Measurements from ENCODE around the gene DPEP2NB.
"Not testable (repeated sequence)": the region's sequence is repeated elsewhere in the genome, so short reads cannot be mapped to it uniquely, and the experiment has no call there.

Gene DPEP2NB, protein sequence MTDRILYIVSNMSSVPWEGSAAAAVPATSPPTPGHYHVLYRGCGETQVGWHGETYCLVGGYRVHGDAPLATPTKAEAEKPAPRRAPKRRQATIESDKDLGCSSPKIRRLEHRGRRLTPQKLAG

DNA sequence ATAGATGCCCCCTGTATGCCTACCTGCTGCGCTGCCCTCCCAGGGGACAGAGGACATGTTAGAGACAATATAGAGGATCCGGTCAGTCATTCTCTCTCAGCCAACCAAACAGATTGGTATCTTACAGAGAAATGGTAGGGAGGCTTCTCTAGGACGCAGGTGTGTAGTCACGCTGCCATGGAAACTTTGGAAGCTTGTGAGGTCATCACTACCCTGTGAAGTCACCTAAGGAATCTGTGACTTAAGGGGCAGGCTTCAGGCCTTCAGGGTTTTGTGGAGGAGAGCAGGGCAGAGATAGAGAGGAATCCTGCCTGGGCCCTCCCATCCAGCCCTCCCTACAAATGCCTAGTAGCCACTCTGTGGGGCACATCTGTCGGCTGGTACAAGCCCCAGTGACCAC, at the start of gene DPEP2NB:
Gene DPEP2NB, minus strand, starts transcription at position 231 of the 400 bp plus-strand sequence. Its CDS starts 141 bp downstream, at position 90.
- no peak for DNase-seq

DNA sequence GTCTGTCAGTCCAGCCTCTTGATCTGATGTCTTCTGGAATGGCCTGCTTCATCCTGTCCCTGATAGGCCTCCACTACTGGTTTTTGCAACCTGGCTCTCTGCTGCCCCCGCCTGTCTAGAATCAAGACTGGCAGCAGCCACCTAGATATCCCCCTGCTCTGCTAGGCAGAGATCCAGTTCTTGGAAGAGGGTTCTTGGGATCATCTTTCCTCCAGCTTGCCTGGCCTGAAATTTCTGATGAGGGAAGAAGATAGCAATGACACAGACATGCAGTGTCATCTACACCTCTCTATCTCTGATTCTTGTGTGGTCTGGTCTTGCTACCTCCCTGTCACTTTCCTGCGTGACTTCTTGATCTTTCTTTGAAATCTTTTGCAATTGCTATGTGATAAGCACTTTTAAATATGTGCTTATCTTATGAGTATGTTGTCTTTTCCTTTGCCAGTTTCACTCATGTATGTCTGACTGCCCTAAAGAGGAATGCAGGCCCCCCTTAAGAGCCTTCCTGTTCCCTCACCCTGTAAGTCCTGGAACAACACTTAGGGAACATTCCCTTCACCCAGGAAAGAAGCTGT, 49.2 kb upstream of the DPEP2NB start:
- peak; percentile 60 for DNase-seq

DNA sequence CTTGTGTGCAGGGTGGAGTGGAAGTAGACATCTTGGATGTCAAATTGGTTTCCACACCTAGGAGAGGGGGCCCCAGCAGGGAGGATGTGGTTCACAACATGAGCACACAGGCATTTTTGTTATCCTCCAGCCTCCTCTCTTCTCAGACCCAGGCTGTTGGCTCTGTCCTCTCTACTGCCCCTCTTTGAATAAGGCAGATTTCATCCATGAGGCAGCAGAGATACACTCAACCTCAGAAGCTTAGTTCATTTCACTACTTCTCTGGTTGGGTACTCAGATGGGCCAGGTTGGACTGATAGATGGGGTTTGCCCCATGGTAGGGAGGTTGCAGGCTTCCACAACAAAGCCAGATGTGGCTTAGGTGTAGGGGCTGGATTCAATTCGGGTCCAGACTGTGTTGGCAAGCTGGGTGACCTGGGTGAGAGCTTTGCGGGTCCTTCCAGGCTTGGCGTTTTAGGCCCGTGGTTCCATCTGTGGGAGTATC, 47.2 kb upstream of the DPEP2NB start:
- no peak for DNase-seq

DNA sequence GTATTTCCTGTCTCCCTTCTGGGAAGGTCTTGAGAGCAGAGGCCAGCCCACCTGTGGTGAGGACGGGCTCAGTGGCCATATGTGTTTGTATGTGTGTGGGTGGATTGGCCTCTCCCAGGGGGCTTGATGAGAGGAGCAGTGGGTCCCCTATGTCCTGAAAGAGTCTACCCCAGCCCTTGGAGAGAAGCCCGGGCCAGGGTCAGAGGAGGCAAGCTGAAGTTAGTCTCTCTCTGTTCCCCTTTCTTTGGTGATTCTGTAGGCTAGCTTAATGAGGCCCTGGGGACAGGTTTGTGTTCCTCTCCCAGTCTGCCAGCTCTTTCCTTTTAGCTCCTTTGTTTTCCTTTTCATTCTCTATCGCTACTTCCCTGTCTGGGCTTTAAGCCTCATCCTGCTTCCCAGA, 45.7 kb upstream of the DPEP2NB start:
- DNase-seq: no peak

DNA sequence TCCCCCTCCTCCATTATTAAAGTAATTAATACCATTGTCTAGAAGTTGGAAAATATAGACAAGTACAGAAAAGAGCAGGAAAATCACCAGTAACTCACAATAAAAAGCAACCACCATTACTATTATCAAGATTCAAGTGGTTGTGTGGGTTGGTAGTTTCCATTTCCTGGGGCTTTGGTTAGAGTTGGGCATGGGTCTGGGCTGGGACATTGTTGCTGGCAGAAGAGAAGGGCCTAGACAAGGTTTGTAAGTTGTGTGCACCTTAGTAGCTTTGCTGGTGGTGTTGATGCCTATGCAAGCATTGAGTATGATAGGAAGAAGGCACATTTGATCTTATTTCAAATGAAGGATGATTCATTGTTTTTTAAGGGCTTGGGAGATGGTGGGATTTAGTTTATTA, 44.1 kb upstream of the DPEP2NB start:
- DNase-seq: no peak

DNA sequence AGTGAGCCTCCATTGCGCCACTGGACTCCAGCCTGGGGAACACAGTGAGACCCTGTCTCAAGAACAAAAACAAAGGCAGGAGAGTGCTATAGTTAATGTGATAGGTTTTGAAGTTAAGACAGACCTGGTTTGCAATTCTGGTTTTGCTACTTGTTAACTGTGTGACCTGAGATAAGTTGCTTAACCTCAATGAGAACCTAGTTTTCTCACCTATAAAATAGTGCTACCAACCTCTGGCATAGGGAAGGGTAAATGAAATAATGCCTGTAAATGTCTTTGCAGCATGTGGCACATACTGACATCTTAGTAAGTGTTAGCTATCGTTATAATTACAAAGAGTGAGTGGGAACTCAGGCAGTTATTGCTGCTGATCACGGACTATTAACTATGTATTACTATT, 39.7 kb upstream of the DPEP2NB start:
- DNase-seq: no peak

DNA sequence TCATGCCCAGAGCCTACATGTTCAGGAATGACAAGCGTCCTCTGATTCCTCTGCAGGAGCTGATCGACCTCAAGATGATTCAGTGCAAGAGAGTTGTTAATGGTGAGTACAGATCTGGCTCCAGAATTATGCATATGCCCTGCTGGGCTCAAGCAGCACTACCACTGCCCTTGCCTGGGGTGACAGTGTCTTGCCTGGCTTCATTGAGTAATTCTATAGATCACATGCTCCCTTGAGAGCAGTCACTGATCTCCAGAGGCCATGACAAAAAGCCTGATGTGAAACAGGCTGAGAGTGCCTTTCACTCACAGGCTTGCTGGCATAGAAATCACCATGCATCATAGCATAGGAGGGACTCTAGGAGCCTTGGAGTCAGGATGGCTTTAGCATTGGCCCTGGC, 33.7 kb upstream of the DPEP2NB start:
- no peak for DNase-seq

DNA sequence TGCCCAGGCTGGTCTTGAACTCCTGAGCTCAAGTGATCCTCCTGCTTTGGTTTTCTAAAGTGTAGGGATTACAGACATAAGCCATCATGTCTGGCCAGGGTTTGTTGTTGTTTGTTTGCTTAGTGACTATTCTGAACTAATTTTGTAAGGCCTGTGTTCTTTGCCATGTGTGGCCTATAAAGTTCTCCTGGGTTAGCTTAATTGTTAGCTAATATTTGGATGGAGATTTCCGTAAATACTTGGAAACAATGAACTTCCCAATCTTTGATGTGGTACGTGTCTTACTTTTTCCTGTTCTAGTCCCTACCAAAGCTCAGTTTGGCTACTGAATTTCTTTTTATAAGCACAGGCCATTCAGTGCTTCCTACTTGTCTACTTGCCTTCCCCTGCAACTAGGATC, 32.3 kb upstream of the DPEP2NB start:
- DNase-seq: no peak

DNA sequence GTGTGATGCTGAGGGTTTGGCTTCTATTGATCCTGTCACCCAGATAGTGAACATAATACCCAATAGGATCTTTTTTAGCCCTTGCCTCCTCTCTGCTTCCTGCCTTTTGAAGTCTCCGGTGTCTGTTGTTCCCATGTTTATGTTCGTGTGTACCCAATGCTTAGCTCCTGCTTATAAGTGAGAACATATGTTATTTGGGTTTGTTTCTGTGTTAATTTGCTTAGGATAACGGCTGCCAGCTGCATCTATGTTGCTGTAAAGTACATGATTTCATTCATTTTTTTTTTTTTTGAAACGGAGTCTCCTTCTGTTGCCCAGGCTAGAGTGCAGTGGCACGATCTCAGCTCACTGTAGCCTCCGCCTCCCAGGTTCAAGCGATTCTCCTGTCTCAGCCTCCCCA, 30.4 kb upstream of the DPEP2NB start:
- no peak for DNase-seq

DNA sequence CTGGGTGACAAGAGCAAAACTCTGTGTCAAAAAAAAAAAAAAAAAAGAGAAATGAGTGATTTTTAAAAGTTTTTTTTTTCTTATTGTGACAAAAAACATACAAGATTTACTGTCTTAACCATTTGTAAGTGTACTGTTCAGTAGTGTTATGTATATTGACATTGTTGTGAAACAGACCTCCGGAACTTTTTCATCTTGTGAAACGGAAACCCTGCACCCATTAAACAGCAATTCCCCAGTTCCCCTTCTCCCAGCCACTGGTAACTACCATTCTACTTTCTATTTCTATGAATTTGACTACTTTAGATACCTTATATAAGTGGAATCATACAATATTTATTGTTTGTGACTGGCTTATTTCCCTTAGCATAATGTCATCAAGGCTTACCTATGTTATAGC, 26.1 kb upstream of the DPEP2NB start:
- DNase-seq: no peak

DNA sequence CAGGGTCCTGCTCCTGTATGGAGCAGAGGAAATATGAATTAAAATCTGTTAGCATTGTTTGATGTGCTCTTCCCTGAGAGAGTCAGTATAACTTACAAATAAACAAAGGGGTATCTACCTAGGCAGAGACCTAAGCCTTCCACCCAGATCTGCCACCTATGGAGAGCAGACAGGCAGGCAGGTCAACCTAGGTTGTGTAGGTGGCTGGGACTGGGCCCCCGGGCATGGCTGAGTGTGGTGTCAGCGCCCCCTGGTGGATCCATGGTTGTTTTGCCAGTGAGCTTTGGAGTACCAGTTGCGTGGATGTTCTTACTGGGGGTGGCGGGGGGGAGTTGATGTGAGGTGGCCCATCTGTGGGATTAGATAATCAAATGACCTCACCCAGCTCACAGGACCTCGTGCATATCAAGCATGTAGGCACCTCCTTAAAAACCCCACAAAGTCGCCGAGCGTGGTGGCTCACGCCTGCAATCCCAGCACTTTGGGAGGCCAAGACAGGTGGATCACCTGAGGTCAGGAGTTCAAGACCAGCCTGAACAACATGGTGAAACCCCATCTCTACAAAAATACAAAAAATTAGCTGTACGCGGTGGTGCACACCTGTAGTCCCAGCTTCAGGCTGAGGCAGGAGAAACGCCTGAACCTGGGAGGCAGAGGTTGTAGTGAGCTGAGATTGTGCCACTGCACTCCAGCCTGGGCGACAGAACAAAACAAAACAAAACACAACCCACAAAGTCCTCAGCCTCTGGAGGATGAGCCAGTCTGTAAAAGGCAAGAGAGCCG, 25.0 kb upstream of the DPEP2NB start:
- DNase-seq: peak; percentile 76

DNA sequence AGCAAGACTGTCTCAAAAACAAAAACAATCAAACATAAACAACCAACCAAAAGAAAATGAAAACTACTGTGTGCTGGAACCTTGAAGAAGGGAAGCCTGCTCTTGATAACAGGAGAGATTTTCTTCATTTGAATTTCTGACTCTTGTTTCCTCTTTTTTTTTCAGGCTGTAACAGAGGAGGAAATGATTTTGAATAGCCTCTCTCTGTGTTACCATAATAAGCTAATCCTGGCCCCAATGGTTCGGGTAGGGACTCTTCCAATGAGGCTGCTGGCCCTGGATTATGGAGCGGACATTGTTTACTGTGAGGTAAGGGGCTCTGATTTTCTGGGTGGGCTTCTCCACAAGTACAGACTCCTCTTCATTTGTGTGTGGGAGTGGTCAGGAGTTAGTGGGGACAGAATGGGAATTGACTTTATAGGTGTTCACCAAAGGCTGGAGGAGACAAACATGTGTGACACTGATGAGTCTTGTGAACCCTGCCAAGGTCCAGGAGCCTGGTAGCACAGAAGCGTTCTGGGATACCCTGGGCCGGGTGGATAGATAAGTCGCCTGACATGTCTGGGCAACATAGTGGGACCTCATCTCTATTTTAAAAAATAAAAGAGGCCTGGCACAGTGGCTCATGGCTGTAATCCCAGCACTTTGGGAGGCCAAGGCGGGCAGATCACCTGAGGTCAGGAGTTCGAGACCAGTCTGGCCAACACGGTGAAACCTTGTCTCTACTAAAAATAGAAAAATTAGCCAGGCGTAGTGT, 22.3 kb upstream of the DPEP2NB start:
- no peak for DNase-seq

DNA sequence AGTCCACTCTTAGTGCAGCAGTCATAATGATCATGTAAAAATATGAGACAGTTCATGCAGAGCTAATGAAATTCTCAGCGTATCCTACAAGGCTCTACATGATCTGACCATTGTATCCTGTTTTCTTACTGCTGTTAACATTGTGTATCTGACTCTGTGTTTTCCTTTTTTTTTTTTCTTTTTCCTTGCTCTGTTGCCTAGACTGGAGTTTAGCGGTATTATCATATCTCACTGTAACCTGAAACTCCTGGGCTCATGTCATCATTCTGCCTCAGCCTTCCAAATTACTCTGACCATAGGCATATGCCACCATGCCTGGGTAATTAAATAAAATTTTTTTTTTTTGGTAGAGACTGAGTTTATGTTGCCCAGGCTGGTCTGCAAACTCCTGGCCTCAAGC, 19.5 kb upstream of the DPEP2NB start:
- DNase-seq: no peak

DNA sequence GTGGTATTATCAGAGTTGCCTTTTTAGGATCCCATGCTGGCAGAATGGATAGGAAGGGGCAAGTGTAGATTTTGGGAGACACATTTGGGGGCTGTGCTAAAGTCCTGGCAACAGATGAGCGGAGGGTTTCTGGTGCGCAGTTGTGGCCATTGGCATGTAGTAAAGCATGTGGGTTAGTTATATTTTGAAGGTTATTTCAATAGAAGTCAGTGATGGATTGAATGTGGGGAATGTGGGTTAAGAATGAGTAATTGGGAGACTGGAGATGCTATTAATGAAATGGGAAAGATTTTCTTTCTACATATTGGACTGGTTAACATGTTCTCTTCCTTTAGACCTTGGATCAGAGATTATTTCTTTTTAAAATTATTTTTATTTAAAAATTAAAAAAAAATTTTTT, 17.4 kb upstream of the DPEP2NB start:
- DNase-seq: no peak

DNA sequence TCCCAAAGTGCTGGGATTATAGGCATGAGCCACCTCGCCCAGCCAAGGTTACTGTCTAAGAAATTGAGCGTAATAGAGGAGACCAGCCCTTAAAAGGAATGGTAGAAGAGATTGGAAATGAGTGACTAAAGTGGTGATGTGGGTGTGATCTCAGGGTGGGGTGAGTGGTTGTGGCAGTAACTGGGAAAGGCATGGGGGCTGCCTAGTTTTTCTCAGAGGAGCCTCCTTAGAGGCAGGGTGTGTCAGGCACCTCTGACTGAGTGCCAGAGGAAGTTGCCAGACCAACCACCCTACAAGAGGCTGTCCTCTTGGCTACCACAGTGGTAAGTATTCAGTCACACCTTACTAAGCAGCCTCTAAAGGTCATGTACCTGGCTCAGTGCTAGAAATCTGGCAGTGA, 16.2 kb upstream of the DPEP2NB start:
- no peak for DNase-seq

DNA sequence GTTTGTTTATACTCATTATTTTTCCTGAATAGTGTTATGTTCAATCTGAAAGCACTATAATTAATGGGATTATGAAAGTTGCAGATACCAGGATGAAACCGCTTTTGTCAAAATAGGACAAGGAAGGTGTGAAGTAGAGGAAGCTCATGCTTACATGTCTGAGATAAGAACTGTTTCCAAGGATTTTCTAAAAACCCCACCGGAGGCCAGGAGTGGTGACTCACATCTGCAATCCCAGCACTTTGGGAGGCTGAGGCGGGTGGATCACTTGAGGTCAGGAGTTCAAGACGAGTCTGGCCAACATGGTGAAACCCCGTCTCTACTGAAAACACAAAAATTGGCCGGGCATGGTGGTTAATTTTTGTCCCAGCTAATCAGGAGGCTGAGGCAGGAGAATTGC, 14.4 kb upstream of the DPEP2NB start:
- DNase-seq: not testable (repeated sequence)

DNA sequence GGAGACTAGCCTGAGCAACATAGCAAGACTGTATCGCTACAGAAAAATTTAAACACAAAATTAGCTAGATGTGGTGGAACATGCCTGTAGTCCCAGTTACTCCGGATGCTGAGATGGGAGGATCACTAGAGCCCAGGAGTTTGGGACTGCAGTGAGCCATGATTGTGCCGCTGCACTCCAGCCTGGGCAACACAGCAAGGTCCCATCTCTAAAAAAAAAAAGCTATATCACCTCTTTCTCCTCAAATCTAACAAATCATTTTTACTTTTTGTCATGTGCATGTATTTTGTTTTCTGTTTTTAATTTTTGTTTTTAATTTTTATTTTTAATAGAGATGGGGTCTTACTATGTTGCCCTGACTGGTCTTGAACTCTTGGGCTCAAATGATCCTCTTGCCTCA, 13.3 kb upstream of the DPEP2NB start:
- DNase-seq: no peak

DNA sequence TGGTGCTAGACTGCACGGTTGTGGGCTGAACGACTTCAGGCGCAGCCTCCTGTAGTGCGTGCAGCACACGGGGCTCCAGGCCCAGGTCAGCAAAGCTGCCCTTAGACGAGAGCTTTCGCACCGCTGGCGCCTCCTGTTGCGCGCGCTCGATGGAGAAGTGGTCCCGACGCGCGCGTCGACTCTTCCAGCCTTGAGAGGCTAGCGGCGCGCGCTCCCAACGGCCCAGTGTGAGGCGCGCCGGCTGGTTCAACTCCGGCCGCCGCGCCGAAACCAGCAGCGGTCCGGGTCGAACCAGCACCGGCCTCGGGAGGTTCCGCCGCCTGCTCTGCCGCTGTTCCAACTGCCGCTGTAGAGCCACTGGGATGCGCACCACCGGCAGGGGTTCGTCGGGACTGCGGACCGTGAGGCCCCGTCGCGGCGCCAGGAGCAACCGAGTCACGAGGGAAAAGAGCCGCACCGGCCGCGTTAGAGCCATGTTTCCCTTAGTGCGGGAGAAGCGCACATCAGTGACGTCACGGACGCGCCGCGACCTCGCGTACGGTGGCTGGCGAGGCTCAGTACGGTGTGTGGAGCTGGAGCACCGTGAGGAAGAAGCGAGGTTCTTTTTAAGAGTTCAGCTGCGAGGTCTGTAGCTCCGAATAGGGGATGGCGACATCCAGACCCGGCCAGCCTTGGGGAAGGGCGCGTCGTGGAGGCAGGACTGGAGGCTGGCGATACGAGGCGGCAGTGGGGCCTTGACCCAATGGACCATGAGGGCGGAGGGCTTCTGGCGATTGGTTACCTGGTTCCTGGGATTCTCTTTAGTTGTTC, 7.2 kb upstream of the DPEP2NB start, which contains the start of the genes DDX28 and DUS2:
Gene DDX28, minus strand, starts transcription at position 505 of the 810 bp plus-strand sequence. Its CDS starts 30 bp downstream, at position 475.
Gene DUS2, plus strand, starts transcription at position 557 of the 810 bp plus-strand sequence. CDS start 14,740 bp downstream, outside the sequence.
- peak; percentile 96 for DNase-seq

DNA sequence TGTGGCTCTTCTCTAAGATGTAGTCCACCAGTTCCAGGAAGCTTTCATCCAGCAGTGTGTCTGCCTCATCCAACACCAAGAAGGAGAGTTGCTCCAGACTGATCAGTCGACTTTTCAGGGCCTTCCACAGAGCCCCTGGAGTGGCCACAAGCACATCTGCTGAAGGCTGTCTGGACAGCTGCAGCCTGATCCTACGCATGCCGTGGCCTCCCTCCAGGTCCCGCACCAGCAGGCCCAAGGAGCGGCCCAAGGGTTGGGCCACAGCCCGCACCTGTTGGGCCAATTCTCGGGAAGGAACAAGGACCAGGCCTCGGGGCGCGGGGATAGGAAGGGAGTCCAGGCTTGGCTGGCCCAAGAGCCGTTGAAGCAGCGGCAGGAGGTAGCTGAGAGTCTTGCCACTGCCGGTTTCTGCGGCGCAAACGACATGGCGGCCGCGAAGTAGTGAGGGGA, 6.6 kb upstream of the DPEP2NB start:
- no peak for DNase-seq

DNA sequence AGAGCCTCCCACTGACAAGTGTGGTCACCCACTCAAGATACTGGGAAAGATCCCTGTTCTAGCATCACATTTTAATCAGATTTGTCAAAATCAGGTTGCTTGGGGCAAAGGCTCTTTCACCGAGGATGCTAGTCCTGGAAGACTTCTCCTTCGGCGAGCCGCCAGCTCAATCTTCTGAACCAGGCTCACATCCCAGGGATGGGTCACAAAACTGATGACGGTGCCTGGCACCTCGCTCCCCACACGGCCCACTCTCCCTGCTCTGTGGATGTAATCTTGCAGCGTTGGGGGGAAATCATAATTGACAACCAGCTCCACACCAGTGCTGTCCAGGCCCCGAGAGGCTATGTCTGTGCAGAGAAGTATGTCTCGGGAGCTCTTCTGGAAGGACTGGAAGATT, 5.8 kb upstream of the DPEP2NB start:
- no peak for DNase-seq

DNA sequence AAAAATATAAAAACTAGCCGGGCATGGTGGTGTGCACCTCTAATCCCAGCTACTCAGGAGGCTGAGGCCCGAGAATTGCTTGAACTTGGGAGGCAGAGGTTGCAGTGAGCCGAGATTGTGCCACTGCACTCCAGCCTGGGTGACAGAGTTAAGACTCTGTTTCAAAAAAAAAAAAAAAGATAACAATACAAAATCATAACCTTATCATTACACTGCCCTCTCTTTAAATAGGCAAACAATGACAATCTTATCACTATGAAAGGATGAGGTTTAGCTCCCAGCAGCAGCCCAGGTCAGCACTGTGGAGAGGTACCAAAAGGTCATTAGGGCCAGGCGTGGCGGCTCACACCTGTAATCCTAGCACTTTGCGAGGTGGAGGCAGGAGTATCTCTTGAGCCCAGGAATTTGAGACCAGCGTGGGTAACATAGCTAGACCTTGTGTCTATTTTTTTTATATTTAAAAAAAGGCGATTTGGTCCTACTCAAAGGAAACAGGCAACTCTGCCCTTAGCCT, 3.5 kb upstream of the DPEP2NB start:
- DNase-seq: no peak

DNA sequence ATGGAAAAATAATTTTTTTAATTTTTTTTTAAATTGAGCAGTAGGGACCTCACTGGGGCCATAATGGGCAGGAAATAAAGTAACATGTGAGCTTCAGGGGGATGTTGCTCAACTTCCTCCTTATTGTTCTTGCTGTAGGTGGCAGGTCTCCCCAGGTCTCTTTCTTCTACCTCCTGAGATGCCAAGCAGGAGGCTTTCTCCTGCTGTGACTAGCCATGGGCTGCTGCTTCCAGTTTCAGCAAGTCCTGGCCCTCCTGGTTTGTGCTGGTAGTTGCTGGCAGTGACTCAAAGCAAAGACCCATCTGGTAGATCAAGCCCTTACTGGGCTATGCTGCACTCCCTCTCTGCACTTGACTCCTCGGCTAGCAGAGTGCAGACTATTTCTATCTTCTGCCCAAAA, 2.3 kb downstream of the DPEP2NB start:
- no peak for DNase-seq
